ENCODE results near the gene DHRS1. TPM values are rescaled to one million over a fixed set of nuclear protein-coding genes. Genes with fewer than 3 reads are reported as not detected.
A peak's percentile ranks its signal among the peaks of the same experiment; 100 is the strongest.

DHRS1 gene
- polyA plus RNA-seq, 1 donor (not counting 4 experiments of a cell fraction or from before 2014, with no cell fraction given): 65.1 TPM

GRCh38 chr14:24252289-24253124, 47.1 kb downstream of the DHRS1 start:
- Histone ChIP-seq H3K79me2 (ENCODE audit: control insufficient read depth, insufficient read depth, low read length) (no peaks in the 10 kb centered on the region), H3K9me1 (ENCODE audit: control insufficient read depth, extremely low read depth, insufficient read depth, low read length) (no peaks in the 10 kb centered on the region), H3K4me3 (ENCODE audit: control insufficient read depth in 2 of 3, extremely low read depth in 1 of 3, insufficient read depth in 2 of 3, low read depth in 1 of 3, low read length in 3 of 3) (no peak overlapping the region), H3K9ac (ENCODE audit: control insufficient read depth, extremely low read depth, insufficient read depth, low read length) (no peak overlapping the region), H3K27ac (ENCODE audit: control insufficient read depth, insufficient read depth, low read length) (no peak overlapping the region), H3K27me3 (ENCODE audit: control insufficient read depth, extremely low read depth, insufficient read depth, low read length) (no peaks in the 10 kb centered on the region), H2AFZ (ENCODE audit: control insufficient read depth, low read length) (no peak overlapping the region), H4K20me1 (ENCODE audit: control insufficient read depth, extremely low read depth, insufficient read depth, low read length) (no peaks in the 10 kb centered on the region), H3K36me3 (ENCODE audit: control insufficient read depth in 2 of 2, extremely low read depth in 1 of 2, insufficient read depth in 2 of 2, low read length in 2 of 2) (peaks cover 18 to 29% of the 10 kb centered on the region in 2 experiments), H3K4me1 (ENCODE audit: control insufficient read depth, extremely low read depth, insufficient read depth, low read length) (no peaks in the 10 kb centered on the region), H3K9me3 (ENCODE audit: control insufficient read depth, low read depth, low read length) (no peaks in the 10 kb centered on the region), H3K4me2 (ENCODE audit: control insufficient read depth, extremely low read depth, insufficient read depth, low read depth, low read length) (no peak overlapping the region)
- FAIRE-seq (no peak), DNase-seq (ENCODE audit: low read depth, low spot score) (no peak)
- no peak for TF ChIP-seq CTCF (optimal IDR thresholded peaks at IDR 0.05 in 1 of 3, IDR thresholded peaks at IDR 0.05 in 1 of 3, conservative IDR thresholded peaks at IDR 0.05 in 1 of 3; ENCODE audit: extremely low read depth in 1 of 3, insufficient read depth in 2 of 3, low read length in 3 of 3)
- TF ChIP-seq EZH2 (IDR thresholded peaks at IDR 0.05; ENCODE audit: low read length): no peak
- dilution Hi-C loops (cut with MboI; ENCODE audit: extremely low pct_ligation_motif_present, low sequenced_read_pairs): no loop called here

DNA sequence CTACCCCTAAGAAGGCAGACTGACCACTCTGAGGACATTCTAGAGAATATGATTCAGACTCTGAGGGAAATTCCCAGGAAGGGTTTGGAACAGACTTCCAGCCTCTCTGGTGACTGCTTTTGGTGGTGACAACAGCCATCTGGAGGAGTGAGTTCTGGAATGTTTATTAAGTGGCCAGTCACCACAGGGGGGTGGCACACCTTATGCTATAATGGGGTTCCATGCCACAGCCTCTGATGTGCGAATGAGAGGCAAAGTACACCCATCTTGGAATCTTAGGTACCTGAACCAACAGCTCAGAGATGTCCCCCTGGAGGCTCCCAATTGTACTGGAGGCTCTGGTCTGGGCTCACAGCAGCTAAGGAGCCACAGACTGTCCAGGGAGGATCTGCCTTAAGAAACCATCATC, 47.7 kb downstream of the DHRS1 start:
- H3K4me3 ChIP-seq (ENCODE audit: control insufficient read depth in 2 of 3, extremely low read depth in 1 of 3, insufficient read depth in 2 of 3, low read depth in 1 of 3, low read length in 3 of 3): no peak overlapping the region
- no peak overlapping the region for H3K9ac ChIP-seq (ENCODE audit: control insufficient read depth, extremely low read depth, insufficient read depth, low read length)
- H4K20me1 ChIP-seq (ENCODE audit: control insufficient read depth, extremely low read depth, insufficient read depth, low read length): no peaks in the 10 kb centered on the region
- no peaks in the 10 kb centered on the region for H3K9me3 ChIP-seq (ENCODE audit: control insufficient read depth, low read depth, low read length)
- H3K27me3 ChIP-seq (ENCODE audit: control insufficient read depth, extremely low read depth, insufficient read depth, low read length): no peaks in the 10 kb centered on the region
- dilution Hi-C loops (cut with MboI; ENCODE audit: extremely low pct_ligation_motif_present, low sequenced_read_pairs): no loop called here
- H3K36me3 ChIP-seq (ENCODE audit: control insufficient read depth in 2 of 2, extremely low read depth in 1 of 2, insufficient read depth in 2 of 2, low read length in 2 of 2): peaks cover 18 to 29% of the 10 kb centered on the region in 2 experiments
- no peak overlapping the region for H3K27ac ChIP-seq (ENCODE audit: control insufficient read depth, insufficient read depth, low read length)
- FAIRE-seq (no peak), DNase-seq (ENCODE audit: low read depth, low spot score) (no peak)
- no peaks in the 10 kb centered on the region for H3K9me1 ChIP-seq (ENCODE audit: control insufficient read depth, extremely low read depth, insufficient read depth, low read length)
- H3K4me2 ChIP-seq (ENCODE audit: control insufficient read depth, extremely low read depth, insufficient read depth, low read depth, low read length): no peak overlapping the region
- no peaks in the 10 kb centered on the region for H3K4me1 ChIP-seq (ENCODE audit: control insufficient read depth, extremely low read depth, insufficient read depth, low read length)
- H3K79me2 ChIP-seq (ENCODE audit: control insufficient read depth, insufficient read depth, low read length): no peaks in the 10 kb centered on the region
- TF ChIP-seq EZH2 (IDR thresholded peaks at IDR 0.05; ENCODE audit: low read length) (no peak), CTCF (optimal IDR thresholded peaks at IDR 0.05 in 1 of 3, IDR thresholded peaks at IDR 0.05 in 1 of 3, conservative IDR thresholded peaks at IDR 0.05 in 1 of 3; ENCODE audit: extremely low read depth in 1 of 3, insufficient read depth in 2 of 3, low read length in 3 of 3) (peak in 1 of 3 experiments; percentile 2)
- no peak overlapping the region for H2AFZ ChIP-seq (ENCODE audit: control insufficient read depth, low read length)

Measured in keratinocyte (primary cell).